ENCODE data around the gene PIGH.

DNA sequence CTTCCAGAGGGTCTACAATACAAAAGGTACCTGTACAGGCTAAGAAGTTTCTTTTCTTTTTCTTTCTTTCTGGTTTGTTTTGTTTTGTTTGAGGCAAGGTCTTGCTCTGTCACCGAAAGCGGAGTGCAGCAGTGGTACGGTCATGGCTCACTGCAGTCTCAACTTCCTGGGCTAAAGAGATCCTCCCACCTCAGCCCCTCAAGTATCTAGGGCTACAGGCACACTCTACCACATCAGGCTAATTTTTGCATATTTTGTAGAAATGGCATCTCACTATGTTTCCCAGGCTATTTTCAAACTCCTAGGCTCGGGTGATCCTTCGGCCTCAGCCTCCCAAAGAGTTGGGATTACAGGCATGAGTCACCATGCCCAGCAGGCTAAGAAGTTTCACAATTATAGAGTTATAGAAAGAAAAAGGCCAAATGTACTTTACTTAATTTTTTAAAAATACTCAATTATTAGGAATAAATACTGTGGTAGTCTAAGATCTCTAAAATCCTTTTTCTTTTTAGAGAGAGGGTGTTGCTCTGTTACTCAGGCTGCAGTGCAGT is 3.0 kb upstream of the PIGH start:
- TF ChIP-seq, protein P1, sequence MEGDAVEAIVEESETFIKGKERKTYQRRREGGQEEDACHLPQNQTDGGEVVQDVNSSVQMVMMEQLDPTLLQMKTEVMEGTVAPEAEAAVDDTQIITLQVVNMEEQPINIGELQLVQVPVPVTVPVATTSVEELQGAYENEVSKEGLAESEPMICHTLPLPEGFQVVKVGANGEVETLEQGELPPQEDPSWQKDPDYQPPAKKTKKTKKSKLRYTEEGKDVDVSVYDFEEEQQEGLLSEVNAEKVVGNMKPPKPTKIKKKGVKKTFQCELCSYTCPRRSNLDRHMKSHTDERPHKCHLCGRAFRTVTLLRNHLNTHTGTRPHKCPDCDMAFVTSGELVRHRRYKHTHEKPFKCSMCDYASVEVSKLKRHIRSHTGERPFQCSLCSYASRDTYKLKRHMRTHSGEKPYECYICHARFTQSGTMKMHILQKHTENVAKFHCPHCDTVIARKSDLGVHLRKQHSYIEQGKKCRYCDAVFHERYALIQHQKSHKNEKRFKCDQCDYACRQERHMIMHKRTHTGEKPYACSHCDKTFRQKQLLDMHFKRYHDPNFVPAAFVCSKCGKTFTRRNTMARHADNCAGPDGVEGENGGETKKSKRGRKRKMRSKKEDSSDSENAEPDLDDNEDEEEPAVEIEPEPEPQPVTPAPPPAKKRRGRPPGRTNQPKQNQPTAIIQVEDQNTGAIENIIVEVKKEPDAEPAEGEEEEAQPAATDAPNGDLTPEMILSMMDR (IDR thresholded peaks at IDR 0.05) = no peak
- TF ChIP-seq POLR2A (IDR thresholded peaks at IDR 0.05) = no peak
